ENCODE measurements around the gene LTBR. TPM values are rescaled to one million over a fixed set of nuclear protein-coding genes. Genes with fewer than 3 reads are reported as not detected.

Gene LTBR
- total RNA-seq, result 1 to 10 TPM; 3.7 to 5.8 (median 4.4) TPM
- total RNA-seq (2013), result 5.4 TPM

DNA sequence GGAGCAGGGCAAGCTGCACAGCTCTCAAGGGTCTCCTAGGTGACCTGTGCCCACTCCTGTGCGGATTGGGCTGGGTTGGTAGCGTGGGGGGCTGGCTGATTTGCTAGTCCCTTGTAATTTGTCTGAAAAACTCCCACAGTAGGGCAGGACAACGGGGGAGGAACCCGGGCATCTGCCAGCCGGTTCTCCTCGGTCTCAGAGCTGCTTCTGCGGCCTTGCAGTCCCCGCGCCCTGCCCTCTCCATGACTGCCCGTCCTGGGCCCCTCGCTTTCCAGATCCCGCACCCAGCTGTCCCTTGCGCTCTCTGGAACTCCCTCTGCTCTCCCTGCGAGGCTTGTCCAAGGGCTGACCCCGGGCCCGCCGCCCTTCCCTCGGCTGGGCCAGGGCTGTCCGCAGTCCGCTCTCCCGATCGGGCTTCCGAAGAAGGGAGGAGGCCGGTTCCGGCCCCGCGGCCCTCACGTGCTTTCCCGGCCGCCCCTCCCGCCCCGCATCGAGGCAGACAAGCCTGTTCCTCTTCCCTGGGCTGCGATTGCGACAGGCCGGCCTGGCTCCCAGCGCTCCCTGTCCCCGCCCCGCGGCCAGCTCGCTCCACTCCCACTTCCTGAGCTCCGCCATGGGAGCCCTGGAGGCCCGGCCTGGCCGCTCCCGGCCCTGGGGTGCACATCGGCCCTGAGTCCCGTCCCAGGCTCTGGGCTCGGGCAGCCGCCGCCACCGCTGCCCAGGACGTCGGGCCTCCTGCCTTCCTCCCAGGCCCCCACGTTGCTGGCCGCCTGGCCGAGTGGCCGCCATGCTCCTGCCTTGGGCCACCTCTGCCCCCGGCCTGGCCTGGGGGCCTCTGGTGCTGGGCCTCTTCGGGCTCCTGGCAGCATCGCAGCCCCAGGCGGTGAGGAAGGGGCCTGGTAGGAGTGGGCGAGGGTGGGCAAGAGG lies at the start of gene LTBR:
Gene LTBR, plus strand, starts transcription at position 591 of the 927 bp plus-strand sequence. Its CDS starts 197 bp downstream, at position 788.
- peaks cover 0 to 5% of the 10 kb centered on the region in 2 donors for H3K4me1 Mint-ChIP-seq
- H3K36me3 ChIP-seq (ENCODE audit: control insufficient read depth, insufficient read depth, low read length), result no peaks in the 10 kb centered on the region
- TF ChIP-seq, protein P1, sequence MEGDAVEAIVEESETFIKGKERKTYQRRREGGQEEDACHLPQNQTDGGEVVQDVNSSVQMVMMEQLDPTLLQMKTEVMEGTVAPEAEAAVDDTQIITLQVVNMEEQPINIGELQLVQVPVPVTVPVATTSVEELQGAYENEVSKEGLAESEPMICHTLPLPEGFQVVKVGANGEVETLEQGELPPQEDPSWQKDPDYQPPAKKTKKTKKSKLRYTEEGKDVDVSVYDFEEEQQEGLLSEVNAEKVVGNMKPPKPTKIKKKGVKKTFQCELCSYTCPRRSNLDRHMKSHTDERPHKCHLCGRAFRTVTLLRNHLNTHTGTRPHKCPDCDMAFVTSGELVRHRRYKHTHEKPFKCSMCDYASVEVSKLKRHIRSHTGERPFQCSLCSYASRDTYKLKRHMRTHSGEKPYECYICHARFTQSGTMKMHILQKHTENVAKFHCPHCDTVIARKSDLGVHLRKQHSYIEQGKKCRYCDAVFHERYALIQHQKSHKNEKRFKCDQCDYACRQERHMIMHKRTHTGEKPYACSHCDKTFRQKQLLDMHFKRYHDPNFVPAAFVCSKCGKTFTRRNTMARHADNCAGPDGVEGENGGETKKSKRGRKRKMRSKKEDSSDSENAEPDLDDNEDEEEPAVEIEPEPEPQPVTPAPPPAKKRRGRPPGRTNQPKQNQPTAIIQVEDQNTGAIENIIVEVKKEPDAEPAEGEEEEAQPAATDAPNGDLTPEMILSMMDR (IDR thresholded peaks at IDR 0.05), result no peak
- 12% methylated on average over 61 of the region's 62 CpGs for WGBS (ENCODE audit: insufficient coverage)
- H3K27me3 ChIP-seq (ENCODE audit: control insufficient read depth, insufficient read depth, low read length), result no peaks in the 10 kb centered on the region
- peaks cover 21% of the 10 kb centered on the region for H3K4me1 ChIP-seq (ENCODE audit: control insufficient read depth, insufficient read depth, low read length)
- no peaks in the 10 kb centered on the region for H3K36me3 Mint-ChIP-seq
- H3K27ac Mint-ChIP-seq, result peak within 1 kb of the TSS in 1 of 2 donors; percentile 39
- no peaks in the 10 kb centered on the region for H3K9me3 ChIP-seq (ENCODE audit: control insufficient read depth, insufficient read depth, low read length)
- intact Hi-C loops (cut with micrococcal nuclease), result no loop called here
- DNase-seq (peak in 1 of 2 donors; percentile 33), ATAC-seq (peak; percentile 62 to 71 (median 64))
- H3K27ac ChIP-seq (ENCODE audit: low read length), result no peak within 1 kb of the TSS
- peak within 1 kb of the TSS; percentile 34 for H3K4me3 ChIP-seq (ENCODE audit: low read length)
- no peaks in the 10 kb centered on the region for H3K9me3 Mint-ChIP-seq
- peaks cover 0 to 16% of the 10 kb centered on the region in 2 donors for H3K27me3 Mint-ChIP-seq (ENCODE audit: low read depth in 2 of 2)
- H3K4me3 Mint-ChIP-seq, result peak within 1 kb of the TSS; percentile 80

DNA sequence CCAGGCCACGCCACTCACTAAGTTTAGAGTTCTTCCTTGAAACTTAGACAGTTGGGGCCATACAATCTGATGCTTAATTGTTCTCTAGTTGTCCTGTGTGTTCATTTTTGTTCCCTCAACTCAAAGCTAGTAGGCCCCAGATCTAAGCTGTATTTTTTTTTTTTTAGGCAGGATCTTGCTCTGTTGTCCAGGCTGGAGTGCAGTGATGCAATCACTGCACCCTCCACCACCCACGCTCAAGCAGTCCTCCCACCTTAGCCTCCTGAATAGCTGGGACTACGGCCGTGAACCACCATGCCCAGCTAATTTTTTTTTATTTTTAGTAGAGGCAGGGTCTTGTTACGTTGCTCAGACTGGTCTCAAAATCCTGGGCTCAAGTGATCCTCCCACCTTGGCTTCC lies 49.6 kb upstream of the LTBR start:
- H3K36me3 Mint-ChIP-seq, result peaks cover 16% of the 10 kb centered on the region
- H3K36me3 ChIP-seq (ENCODE audit: control insufficient read depth, insufficient read depth, low read length), result peaks cover 50% of the 10 kb centered on the region
- no peaks in the 10 kb centered on the region for H3K9me3 Mint-ChIP-seq
- H3K4me1 ChIP-seq (ENCODE audit: control insufficient read depth, insufficient read depth, low read length), result peaks cover 89% of the 10 kb centered on the region
- H3K27me3 ChIP-seq (ENCODE audit: control insufficient read depth, insufficient read depth, low read length), result no peaks in the 10 kb centered on the region
- ATAC-seq, result no peak
- peak overlapping the region; percentile 89 for H3K4me3 Mint-ChIP-seq
- no peak overlapping the region for H3K27ac Mint-ChIP-seq
- TF ChIP-seq, protein P1 (IDR thresholded peaks at IDR 0.05), result no peak
- no peaks in the 10 kb centered on the region for H3K27me3 Mint-ChIP-seq (ENCODE audit: low read depth in 2 of 2)
- DNase-seq, result no peak
- peak overlapping the region; percentile 79 for H3K27ac ChIP-seq (ENCODE audit: low read length)
- no peaks in the 10 kb centered on the region for H3K9me3 ChIP-seq (ENCODE audit: control insufficient read depth, insufficient read depth, low read length)
- WGBS (ENCODE audit: insufficient coverage), result 63% methylated on average over 5 of the region's 5 CpGs
- no peak overlapping the region for H3K4me3 ChIP-seq (ENCODE audit: low read length)
- intact Hi-C loops (cut with micrococcal nuclease), result no loop called here
- H3K4me1 Mint-ChIP-seq, result peaks cover 13 to 44% of the 10 kb centered on the region in 2 donors

DNA sequence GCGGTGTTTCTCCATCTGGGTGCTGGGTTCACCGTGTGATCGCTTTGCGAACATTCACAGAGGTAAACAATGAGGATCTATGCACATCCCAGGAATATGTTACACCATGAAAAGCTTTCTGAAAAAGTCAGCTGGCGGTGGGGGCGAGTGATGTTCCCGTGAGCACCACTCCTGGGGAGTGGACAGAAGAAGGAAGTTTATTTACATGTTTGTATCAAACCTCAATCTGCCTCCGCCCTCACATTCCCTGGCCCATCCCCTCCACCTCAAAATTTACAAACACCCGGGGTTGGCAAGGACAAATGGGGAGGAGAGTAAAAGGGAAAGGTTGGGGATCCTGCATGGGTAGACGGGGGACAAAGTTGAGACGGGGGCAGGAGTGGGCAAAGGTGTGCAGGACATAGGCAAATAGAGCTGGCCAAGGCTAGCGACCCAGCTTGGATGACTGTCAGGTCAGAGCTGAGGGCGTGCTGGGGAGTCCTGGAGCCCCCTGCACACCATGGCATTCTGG lies 49.0 kb upstream of the LTBR start:
- TF ChIP-seq, protein P1 (IDR thresholded peaks at IDR 0.05), result no peak
- no peaks in the 10 kb centered on the region for H3K9me3 Mint-ChIP-seq
- no peak for DNase-seq
- peaks cover 91% of the 10 kb centered on the region for H3K4me1 ChIP-seq (ENCODE audit: control insufficient read depth, insufficient read depth, low read length)
- no peaks in the 10 kb centered on the region for H3K9me3 ChIP-seq (ENCODE audit: control insufficient read depth, insufficient read depth, low read length)
- peaks cover 45% of the 10 kb centered on the region for H3K36me3 ChIP-seq (ENCODE audit: control insufficient read depth, insufficient read depth, low read length)
- peaks cover 16% of the 10 kb centered on the region for H3K36me3 Mint-ChIP-seq
- peak overlapping the region; percentile 79 for H3K27ac ChIP-seq (ENCODE audit: low read length)
- WGBS (ENCODE audit: insufficient coverage), result 67% methylated on average over 8 of the region's 13 CpGs
- peaks cover 11 to 44% of the 10 kb centered on the region in 2 donors for H3K4me1 Mint-ChIP-seq
- no peaks in the 10 kb centered on the region for H3K27me3 ChIP-seq (ENCODE audit: control insufficient read depth, insufficient read depth, low read length)
- no peak overlapping the region for H3K27ac Mint-ChIP-seq
- no peak overlapping the region for H3K4me3 Mint-ChIP-seq
- peak overlapping the region; percentile 94 for H3K4me3 ChIP-seq (ENCODE audit: low read length)
- ATAC-seq, result no peak
- intact Hi-C loops (cut with micrococcal nuclease), result loop anchor here (1.0 to 5.0 kb wide), 2 partner anchors 12 to 272 kb away; partner anchors contain the start of gene CHD4
- no peaks in the 10 kb centered on the region for H3K27me3 Mint-ChIP-seq (ENCODE audit: low read depth in 2 of 2)
